ENCODE results near the gene EMX2.
"Not testable (repeated sequence)": the region's sequence is repeated elsewhere in the genome, so short reads cannot be mapped to it uniquely, and the experiment has no call there.

Gene EMX2

DNA sequence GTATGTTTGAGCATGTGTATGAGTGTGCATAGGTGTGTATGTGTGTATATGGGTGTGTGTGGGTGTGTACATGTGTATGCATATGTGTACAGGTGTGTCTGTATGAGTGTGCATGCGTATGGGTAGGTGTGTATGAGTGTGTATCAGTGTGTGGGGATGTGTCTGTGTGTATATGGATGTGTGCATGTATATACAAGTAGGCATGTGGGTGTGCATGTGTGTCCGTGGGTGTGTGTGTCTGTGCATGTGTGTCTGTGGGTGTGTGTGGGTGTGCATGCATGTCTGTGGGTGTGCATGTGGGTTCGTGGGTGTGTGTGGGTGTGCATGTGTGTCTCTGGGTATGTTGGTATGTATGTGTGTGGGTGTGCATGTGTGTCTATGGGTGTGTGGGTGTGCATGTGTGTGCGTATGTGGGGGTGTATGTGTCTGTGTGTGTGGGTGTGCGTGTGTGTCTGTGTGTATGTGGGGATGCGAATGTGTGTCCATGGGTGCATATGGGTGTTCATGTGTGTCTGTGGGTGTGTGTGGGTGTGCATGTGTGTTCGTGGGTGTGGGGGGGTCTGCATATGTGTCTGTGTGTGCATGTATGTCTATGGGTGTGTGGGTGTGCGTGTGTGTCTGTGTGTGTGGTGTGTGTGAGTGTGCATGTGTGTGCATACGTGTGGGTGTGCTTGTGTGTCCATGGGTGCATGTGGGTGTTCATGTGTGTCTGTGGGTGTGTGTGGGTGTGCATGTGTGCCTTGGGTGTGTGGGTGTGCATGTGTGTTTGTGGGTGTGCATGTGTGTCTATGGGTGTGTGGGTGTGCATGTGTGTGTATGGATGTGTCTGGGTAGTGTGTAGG lies 20.6 kb downstream of the EMX2 start:
- DNase-seq: no peak

GRCh38 chr10:117563780-117564179 lies 21.2 kb downstream of the EMX2 start:
- no peak for DNase-seq

GRCh38 chr10:117565068-117565467 lies 22.5 kb downstream of the EMX2 start:
- no peak for DNase-seq

- DNase-seq: no peak
Measured at GRCh38 chr10:117568334-117568733, 25.8 kb downstream of the EMX2 start.

- no peak for DNase-seq
Measured at GRCh38 chr10:117569610-117570390, 27.3 kb downstream of the EMX2 start.

- no peak for DNase-seq
Measured at GRCh38 chr10:117570880-117571279, 28.3 kb downstream of the EMX2 start.

DNA sequence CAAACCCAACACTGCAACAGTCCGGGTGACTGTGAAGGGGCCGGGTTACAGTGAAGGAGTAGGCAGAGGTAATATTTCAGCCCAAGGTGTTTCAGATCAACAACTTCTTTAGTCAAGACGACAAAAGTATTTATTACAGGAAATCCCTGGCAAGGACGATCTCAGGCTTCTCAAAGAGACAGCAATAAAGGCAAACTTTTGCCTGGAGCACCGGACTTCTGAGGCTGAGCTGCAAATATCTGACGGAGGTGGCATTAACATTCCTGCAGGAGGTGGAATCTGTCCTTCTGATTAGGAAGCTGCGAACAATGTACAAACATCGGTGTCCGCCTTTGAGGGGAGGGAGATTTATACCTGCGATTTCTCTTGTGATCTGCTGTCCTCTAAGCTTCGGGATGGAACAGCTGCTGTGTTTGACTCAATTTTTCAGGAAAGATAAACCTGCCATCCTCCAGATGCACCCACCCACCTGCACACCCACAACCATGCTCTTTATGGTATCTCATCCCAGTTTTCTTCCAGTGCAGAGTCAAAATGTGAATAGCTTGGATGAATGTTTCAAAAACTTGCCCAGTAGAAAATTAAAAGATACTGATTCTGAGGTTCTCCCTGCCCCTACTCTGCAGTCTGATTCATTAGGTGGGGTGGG lies 32.1 kb downstream of the EMX2 start:
- no peak for DNase-seq

DNA sequence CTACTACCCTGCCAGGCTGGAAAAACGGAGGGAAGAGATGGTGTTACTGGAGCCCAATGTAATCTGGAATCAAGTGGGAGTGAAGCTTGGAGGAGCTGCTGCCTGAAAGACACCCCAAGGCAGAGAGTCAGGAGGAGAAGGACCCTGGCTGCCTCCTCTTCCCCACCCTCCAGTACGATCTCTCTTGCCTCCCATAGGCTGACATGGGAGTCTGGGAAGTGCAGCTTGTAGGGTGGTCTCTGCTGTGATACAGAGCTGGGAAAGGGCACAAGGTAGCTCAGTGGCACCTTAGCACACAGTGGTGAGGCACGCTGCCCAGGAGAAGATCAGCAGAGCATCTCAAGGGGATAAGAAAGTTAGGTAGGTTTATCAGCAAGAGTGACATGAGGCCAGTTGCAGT lies 35.9 kb downstream of the EMX2 start:
- no peak for DNase-seq

GRCh38 chr10:117578999-117579590 lies 36.5 kb downstream of the EMX2 start:
- DNase-seq: no peak

GRCh38 chr10:117581961-117582360 lies 39.4 kb downstream of the EMX2 start:
- DNase-seq: no peak

- DNase-seq: not testable (repeated sequence)
Measured at GRCh38 chr10:117584831-117585230, 42.3 kb downstream of the EMX2 start.

DNA sequence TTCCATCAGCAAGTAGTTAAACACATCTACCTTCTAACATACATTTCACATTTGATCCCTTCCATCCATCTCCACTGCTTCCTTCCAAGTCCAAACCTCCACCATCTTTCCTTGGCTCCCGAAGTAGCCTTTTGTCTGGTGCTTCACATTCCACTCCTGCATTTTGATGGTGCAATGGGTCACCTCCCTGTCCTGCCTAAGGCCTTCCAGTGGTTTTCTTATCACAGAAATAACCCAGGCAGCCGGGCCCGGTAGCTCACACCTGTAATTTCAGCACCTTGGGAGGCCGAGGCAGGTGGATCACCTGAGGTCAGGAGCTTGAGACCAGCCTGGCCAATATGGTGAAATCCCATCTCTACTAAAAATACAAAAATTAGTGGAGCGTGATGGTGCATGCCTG lies 44.5 kb downstream of the EMX2 start:
- DNase-seq: no peak

DNA sequence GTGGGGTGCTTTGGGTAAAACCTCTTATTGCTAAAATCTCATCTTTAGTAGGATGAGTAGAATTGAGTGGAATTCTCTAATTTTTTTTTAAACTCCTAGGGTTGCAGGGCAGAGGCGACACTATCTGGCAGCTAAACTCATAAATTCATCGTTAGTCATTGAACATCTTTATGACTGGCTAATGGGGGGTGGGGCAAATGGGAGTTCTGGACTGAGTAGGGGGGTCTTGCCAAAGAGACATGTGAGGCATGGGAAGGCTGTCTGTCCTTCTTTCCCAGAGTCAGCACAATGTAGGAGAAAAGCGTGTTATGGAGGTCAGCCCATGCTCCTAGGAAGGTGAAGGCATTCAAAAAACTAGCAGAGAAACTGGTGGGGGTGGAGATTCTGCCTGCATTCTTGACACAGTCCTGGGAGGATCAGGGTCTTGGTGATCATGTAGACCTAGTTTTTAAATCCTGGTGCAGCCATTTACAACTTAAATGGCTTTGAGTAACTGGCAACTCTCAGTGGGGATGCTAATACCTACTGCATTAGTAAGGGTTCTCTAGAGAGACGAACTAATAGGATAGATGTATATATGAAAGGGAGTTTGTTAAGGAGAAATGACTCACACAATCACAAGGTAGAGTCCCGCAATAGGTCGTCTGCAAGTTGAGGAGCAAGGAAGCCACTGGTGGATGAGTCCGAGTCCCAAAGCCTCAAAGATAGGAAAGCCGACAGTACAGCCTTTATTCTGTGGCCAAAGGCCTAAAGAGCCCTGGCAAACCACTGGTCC lies 47.7 kb downstream of the EMX2 start:
- no peak for DNase-seq

GRCh38 chr10:117591043-117591442 lies 48.5 kb downstream of the EMX2 start:
- DNase-seq: no peak

- DNase-seq: no peak
Measured at GRCh38 chr10:117594722-117595121, 52.2 kb downstream of the EMX2 start.

DNA sequence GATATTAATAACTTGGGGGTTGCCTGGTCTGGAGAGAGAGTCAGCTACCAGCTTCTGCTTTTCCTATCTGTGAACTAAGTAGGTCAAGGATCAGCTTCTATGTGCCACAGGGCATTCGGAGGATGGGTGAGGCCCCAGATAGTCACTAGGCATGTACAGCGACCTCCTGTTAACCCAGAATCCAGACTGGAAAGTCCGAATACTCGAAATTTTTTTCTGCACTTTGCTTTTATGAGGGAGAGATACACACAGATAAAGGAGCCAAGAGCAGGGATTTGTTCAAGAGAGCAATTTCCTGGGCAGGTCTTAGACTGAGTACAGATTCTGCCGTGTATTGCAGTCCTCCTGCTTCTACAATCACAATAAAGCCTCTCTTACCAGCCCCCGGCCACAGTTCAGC lies 54.2 kb downstream of the EMX2 start:
- DNase-seq: no peak

DNA sequence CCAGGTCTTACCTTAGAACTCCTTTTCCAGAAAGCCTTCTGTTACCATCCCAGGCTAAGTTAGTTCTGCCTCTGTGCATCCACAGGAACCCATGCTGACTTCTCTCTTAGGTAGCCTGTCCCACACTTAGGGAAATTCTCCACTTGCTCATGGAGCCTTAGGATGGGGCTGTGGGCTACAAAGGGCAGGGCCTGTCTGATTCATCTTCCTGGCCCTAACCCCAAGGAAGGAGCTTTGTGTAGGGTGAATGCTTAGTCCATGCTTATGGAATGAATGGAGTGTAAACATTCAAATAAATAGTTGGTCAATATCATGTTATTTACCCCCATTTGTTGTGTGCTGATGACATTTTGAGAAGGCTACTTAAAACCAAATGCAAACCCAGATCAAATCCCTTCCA lies 54.7 kb downstream of the EMX2 start:
- no peak for DNase-seq
